ENCODE measurements around the gene AGBL5.
A peak's percentile ranks its signal among the peaks of the same experiment; 100 is the strongest.

AGBL5 gene

GRCh38 chr2:27085062-27085672 is 33.7 kb downstream of the AGBL5 start:
- TF ChIP-seq POLR2AphosphoS5 (IDR thresholded peaks at IDR 0.05; ENCODE audit: low read depth) (no peak), SPI1 (IDR thresholded peaks at IDR 0.05; ENCODE audit: borderline replicate concordance, low read depth) (no peak), GABPA (IDR thresholded peaks at IDR 0.05; ENCODE audit: low read depth) (no peak)
- H3K4me3 ChIP-seq (replicated peaks; ENCODE audit: insufficient read depth, low read length): no peak overlapping the region

GRCh38 chr2:27085673-27086089 is 34.2 kb downstream of the AGBL5 start:
- DNase-seq (ENCODE audit: low read depth in 1 of 2, low spot score in 1 of 2): peak in 1 of 2 experiments; percentile 46

More at GRCh38 chr2:27085062-27085672, 33.7 kb downstream of the AGBL5 start:
- Histone ChIP-seq H3K27ac (replicated peaks) (no peak overlapping the region), H3K27me3 (ENCODE audit: insufficient read depth, poor library complexity, severe bottlenecking) (no peaks in the 10 kb centered on the region)
- no peak for DNase-seq (ENCODE audit: low read depth in 1 of 2, low spot score in 1 of 2)

GRCh38 chr2:27086090-27086723 is 34.7 kb downstream of the AGBL5 start:
- peak overlapping the region; percentile 49 for H3K4me3 ChIP-seq (replicated peaks; ENCODE audit: insufficient read depth, low read length)
- peak; percentile 89 to 94 for DNase-seq (ENCODE audit: low read depth in 1 of 2, low spot score in 1 of 2)
- H3K27ac ChIP-seq (replicated peaks): peak overlapping the region; percentile 82
- TF ChIP-seq GABPA (IDR thresholded peaks at IDR 0.05; ENCODE audit: low read depth) (peak; percentile 11; the same call in 1 of the 2 replicates), POLR2AphosphoS5 (IDR thresholded peaks at IDR 0.05; ENCODE audit: low read depth) (0 out of 2 replicates have a peak, but pooled peaks have one; percentile 53), SPI1 (IDR thresholded peaks at IDR 0.05; ENCODE audit: borderline replicate concordance, low read depth) (no peak), REST (IDR thresholded peaks at IDR 0.05; ENCODE audit: insufficient replicate concordance, low read depth) (peak; percentile 35), CTCF (IDR thresholded peaks at IDR 0.05; ENCODE audit: insufficient read depth, low read length) (peak; percentile 43)
- no peaks in the 10 kb centered on the region for H3K27me3 ChIP-seq (ENCODE audit: insufficient read depth, poor library complexity, severe bottlenecking)

More at GRCh38 chr2:27085673-27086089, 34.2 kb downstream of the AGBL5 start:
- H3K4me3 ChIP-seq (replicated peaks; ENCODE audit: insufficient read depth, low read length): peak overlapping the region; percentile 49
- no peak for TF ChIP-seq CTCF (IDR thresholded peaks at IDR 0.05; ENCODE audit: insufficient read depth, low read length)
- no peak for TF ChIP-seq REST (IDR thresholded peaks at IDR 0.05; ENCODE audit: insufficient replicate concordance, low read depth)
- no peak for TF ChIP-seq POLR2AphosphoS5 (IDR thresholded peaks at IDR 0.05; ENCODE audit: low read depth)
- no peak for TF ChIP-seq GABPA (IDR thresholded peaks at IDR 0.05; ENCODE audit: low read depth)
- no peak for TF ChIP-seq SPI1 (IDR thresholded peaks at IDR 0.05; ENCODE audit: borderline replicate concordance, low read depth)
- peak overlapping the region; percentile 82; the same call in 1 of the 2 replicates for H3K27ac ChIP-seq (replicated peaks)
- no peaks in the 10 kb centered on the region for H3K27me3 ChIP-seq (ENCODE audit: insufficient read depth, poor library complexity, severe bottlenecking)

All from HL-60 (cell line).